Measurements from ENCODE around the gene TDRD7. TPM values are rescaled to one million over a fixed set of nuclear protein-coding genes. Genes with fewer than 3 reads are reported as not detected.

The TDRD7 gene
- 10 to 100 TPM in 3 of 4 donors, 1 to 10 TPM in 1; 3.6 to 19.4 (median 14.8) TPM for total RNA-seq

GRCh38 chr9:97411789-97412625 is at the start of gene TDRD7:
TDRD7 (plus strand) TSS chr9:97412096; CDS start chr9:97428466, 16,370 bp downstream.
- Histone ChIP-seq H3K4me1 (no peaks in the 10 kb centered on the region), H3K9me3 (no peaks in the 10 kb centered on the region), H3K4me3 (peak within 1 kb of the TSS; percentile 47 to 96), H3K36me3 (no peaks in the 10 kb centered on the region), H3K27me3 (no peaks in the 10 kb centered on the region), H3K27ac (peak within 1 kb of the TSS; percentile 86 to 92)
- intact Hi-C loops (cut with DNase I; ENCODE audit: low total_unique reads) = no loop called here
- TF ChIP-seq CTCF (IDR thresholded peaks at IDR 0.05) (peak; percentile 94 to 100 (median 100)), POLR2A (IDR thresholded peaks at IDR 0.05) (peak in 1 of 2 donors; percentile 32)
- peak; percentile 81 to 92 for DNase-seq

GRCh38 chr9:97362777-97363545 is 48.9 kb upstream of the TDRD7 start:
- Histone ChIP-seq H3K9me3 (no peaks in the 10 kb centered on the region), H3K27me3 (no peaks in the 10 kb centered on the region), H3K4me1 (no peaks in the 10 kb centered on the region), H3K36me3 (no peaks in the 10 kb centered on the region), H3K27ac (no peak overlapping the region), H3K4me3 (no peak overlapping the region)
- no peak for TF ChIP-seq CTCF (IDR thresholded peaks at IDR 0.05)
- no peak for TF ChIP-seq POLR2A (IDR thresholded peaks at IDR 0.05)
- intact Hi-C loops (cut with DNase I; ENCODE audit: low total_unique reads) = no loop called here
- DNase-seq = no peak

- intact Hi-C loops (cut with DNase I; ENCODE audit: low total_unique reads) = no loop called here
- TF ChIP-seq CTCF (IDR thresholded peaks at IDR 0.05) (no peak), POLR2A (IDR thresholded peaks at IDR 0.05) (no peak)
- Histone ChIP-seq H3K4me3 (no peak overlapping the region), H3K36me3 (no peaks in the 10 kb centered on the region), H3K4me1 (no peaks in the 10 kb centered on the region), H3K27me3 (no peaks in the 10 kb centered on the region), H3K9me3 (no peaks in the 10 kb centered on the region), H3K27ac (no peak overlapping the region)
- no peak for DNase-seq
These were observed 48.1 kb upstream of the TDRD7 start for GRCh38 chr9:97363661-97364299.

- Histone ChIP-seq H3K4me3 (no peak overlapping the region), H3K27ac (no peak overlapping the region), H3K9me3 (no peaks in the 10 kb centered on the region), H3K36me3 (no peaks in the 10 kb centered on the region), H3K4me1 (no peaks in the 10 kb centered on the region), H3K27me3 (no peaks in the 10 kb centered on the region)
- TF ChIP-seq POLR2A (IDR thresholded peaks at IDR 0.05) = no peak
- no peak for TF ChIP-seq CTCF (IDR thresholded peaks at IDR 0.05)
- intact Hi-C loops (cut with DNase I; ENCODE audit: low total_unique reads) = no loop called here
- no peak for DNase-seq
These were observed 47.0 kb upstream of the TDRD7 start for GRCh38 chr9:97364769-97365490.
